SKM-1 treated with dmso at 0.1 percent for 144 hours (cell line): ENCODE results near the gene ORC1.
A peak's percentile ranks its signal among the peaks of the same experiment; 100 is the strongest.
"Not testable (repeated sequence)": the region's sequence is repeated elsewhere in the genome, so short reads cannot be mapped to it uniquely, and the experiment has no call there.

Source experiments
- DNase-seq: peaks from one replicate; lab custom pipeline; 2025; ENCODE audit not compliant: unreplicated experiment; lab: John Stamatoyannopoulos, UW

The ORC1 gene

GRCh38 chr1:52393174-52393573, 11.0 kb downstream of the ORC1 start:
- no peak for DNase-seq

GRCh38 chr1:52386458-52386857, 17.8 kb downstream of the ORC1 start:
- no peak for DNase-seq

DNA sequence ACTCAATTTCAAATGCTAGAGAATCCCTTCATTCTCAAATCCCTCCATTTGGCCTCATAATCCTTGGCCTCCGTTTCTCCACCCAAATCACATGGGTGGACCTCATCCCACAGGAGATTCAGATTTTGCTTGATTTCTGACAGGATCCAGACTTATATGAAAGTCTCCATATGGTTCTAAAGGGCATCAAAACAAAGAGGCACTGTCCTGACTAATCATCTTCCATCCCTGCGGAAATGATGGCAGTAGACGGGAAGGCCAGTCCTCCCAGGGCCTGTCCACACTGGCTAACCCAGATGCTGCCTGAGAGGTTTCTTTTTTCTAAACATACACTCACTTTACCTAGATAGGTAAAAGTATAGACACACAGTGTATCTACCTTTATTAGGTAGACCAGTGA, 18.8 kb downstream of the ORC1 start:
- no peak for DNase-seq

DNA sequence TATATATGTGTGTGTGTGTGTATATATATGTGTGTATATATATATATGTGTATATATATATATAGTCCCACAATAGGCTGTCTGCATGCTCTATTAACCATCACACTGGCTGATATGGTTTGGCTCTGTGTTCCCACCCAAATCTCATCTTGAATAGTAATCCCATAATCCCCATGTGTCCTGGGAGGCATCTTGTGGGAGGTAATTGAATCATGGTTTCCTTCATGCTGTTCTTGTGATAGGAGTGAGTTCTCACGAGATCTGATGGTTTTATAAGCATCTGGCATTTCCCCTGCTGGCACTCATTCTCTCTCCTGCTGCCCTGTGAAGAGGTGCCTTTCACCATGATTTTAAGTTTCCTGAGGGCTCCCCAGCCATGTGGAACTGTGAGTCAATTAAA, 34.4 kb downstream of the ORC1 start:
- DNase-seq: not testable (repeated sequence)

DNA sequence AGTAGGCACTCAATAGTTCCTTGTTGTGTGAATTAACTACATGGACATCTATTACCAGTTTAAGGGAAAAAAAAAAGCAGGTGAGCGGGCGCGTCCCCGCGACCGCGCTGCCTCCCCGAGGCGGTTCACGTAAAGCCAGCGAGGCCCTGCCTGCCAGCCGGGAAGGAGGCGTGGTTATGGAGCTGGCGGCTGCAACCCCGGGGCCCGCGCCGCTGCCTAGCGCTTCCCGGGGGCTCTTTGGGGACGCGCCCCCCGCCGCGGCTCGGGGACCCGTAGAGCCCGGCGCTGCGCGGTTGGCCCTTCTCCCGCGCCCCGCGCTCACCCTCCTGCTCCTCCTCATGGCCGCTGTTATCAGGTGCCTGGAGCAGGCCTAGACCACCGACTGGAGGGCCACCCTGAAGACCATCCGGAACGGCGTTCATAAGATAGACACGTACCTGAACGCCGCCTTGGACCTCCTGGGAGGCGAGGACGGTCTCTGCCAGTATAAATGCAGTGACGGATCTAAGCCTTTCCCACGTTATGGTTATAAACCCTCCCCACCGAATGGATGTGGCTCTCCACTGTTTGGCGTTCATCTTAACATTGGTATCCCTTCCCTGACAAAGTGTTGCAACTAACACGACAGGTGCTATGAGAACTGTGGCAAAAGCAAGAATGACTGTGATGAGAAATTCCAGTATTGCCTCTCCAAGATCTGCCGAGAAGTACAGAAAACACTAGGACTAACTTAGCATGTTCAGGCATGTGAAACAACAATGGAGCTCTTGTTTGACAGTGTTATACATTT, 35.6 kb downstream of the ORC1 start:
- DNase-seq: no peak

DNA sequence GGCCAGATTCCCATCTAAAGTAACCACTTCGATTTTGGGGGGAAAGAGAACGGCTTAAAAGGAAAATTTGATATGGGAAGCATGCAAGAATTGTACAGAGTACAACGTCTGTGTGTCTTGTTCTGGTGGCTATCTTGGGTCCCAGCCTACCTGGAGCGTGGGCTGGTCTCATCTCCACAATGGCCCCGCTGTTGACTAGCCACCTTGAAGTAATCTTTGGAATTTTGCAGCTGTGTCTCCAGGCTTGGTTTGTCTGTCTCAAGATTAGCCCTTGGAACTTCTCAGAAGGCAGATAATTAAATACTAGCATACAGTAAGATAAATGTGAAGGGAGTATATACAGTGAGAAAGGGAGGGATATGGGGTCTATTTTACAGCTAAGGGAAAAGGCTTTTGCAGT, 37.0 kb downstream of the ORC1 start:
- DNase-seq: no peak

DNA sequence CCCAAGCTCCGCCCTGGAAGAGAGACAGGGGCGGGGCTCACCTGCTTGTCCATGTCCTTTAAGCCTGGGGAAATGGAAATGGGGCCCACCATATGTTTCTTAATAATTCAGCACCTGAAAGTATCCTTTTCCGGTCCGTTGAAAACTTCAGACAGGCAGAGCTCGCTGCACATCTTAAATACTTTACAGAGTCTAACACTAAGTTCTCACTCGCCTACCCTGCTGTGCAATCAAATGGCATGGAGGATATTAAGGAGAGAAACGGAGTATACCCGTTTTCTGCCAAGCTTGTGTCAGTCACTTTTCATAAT, 37.8 kb downstream of the ORC1 start:
- no peak for DNase-seq

DNA sequence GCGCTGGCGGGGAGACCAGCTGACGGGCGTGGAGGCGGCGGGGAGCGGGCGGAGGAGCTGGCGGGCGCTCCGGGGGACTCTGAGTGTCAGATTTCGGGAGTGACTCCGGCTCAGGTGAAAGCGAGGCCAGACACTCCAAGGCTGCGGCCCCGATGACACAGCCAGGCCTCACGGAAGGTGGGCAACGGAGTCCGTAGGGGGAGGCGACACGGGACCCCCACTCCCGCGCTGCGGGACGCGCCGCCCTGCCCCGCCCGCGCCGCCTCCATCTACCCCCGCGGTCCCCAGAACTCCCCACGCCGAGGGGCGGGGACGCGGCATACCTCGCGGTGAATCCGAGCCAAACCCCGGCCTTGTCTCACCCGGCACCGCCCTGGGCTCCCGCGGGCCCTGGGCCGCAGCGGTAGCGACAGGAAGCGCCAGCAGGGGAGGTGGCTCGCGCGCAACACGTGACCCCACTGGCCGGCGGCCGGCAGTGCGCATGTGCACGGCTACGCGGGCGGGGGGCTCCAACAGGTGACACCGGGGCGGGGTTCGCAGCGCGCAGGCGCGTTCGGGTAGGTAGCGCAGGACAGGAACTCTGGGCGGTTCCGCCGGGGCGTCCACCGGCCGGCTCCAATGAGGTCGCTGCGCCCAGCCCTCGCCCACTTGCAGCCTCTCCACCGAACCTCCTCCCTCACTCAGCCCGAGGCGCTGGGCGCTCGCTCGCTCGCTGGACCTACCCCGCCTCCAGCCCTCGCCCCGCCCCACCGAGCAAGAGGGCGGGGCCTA, 38.3 kb downstream of the ORC1 start, which contains the start of gene CC2D1B:
Gene CC2D1B (minus strand): TSS at position 460 of the 771 bp plus-strand sequence. CDS start 1,585 bp downstream, outside the sequence.
- peak; percentile 96 for DNase-seq

DNA sequence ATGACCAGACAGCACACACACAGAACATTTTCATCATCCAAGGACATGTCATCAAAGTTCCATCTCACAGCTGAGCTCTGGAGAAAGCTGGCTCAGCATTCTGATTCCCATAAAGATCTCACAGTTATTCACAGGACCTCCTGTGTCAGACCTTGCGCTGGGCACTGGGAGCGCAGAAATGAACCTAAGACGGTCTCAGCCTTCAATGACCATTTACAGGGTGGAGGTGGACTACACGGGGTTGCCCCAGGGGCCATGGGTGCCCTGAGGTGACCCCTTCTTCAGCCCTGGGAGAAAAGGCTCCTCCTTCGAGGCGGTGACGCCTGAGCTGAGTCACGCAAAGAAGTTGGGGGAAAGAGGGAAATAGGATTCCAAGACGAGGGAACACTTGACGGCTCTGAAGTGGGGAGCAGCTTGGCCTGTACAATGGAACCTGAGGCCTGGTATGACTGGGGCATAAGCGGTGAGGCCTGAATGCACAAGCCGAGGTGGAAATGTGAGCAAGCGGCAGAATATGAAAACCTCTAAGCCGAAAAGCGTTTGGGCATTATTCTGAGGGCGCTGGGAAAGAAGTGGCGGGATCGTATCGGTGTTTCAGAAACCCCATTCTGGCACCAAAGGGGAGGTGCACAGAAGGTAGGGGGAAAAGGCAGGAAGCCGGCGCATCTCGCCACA, 39.0 kb downstream of the ORC1 start:
- no peak for DNase-seq

- no peak for DNase-seq
Observed at GRCh38 chr1:52364235-52364839, 39.9 kb downstream of the ORC1 start.

GRCh38 chr1:52360595-52360968, 43.6 kb downstream of the ORC1 start:
- DNase-seq: no peak

GRCh38 chr1:52359676-52360594, 44.3 kb downstream of the ORC1 start:
- DNase-seq: no peak

GRCh38 chr1:52358851-52359497, 45.2 kb downstream of the ORC1 start:
- DNase-seq: no peak

GRCh38 chr1:52357397-52357796, 46.8 kb downstream of the ORC1 start:
- DNase-seq: no peak

- DNase-seq: no peak
Observed at GRCh38 chr1:52356818-52357355, 47.3 kb downstream of the ORC1 start.

- DNase-seq: no peak
Observed at GRCh38 chr1:52355847-52356505, 48.2 kb downstream of the ORC1 start.

DNA sequence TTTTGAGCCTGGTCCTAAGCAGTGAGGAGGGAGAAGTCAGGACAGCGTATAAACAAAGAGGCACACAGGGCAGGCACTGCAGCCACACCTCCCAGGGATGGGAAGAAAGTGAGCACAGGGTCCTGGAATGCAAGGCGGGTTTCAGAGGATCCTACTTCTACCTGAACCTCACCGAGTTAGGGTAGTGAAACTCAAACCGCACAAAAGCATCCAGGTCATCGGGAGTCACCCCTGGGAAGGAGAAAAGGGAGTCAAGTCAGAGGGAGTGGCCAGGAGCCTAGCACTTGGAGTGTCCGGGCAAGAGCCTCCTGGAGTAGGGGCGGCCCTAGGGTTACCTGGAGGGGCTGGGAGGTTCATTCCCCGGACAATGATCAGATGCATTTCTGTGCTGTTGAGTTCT, 48.8 kb downstream of the ORC1 start:
- no peak for DNase-seq

DNA sequence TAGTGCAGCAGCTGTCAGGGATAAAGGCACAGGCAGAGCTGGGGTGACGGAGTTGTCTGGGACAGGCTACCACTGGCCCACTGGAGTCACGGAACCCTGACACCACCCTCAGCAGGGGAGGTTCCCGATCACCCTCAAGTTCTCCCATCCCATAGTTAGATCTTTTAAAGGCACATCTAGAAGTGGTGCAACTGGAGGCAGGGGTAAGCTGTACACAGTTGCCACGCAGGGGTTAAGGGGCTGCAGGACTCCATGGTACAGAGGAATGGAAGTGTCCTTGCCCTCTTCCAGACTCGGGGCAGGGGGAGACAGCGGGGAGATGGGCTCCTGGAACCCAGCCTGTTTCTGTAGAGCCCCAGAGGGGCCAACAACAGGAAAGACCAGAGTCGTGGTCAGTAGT, 51.5 kb downstream of the ORC1 start:
- DNase-seq: no peak

- DNase-seq: peak; percentile 12
Observed at GRCh38 chr1:52348704-52349300, 55.4 kb downstream of the ORC1 start.
